Embryonic facial prominence (tissue), 1 donor: ENCODE data around the gene ALCAM.

Experiments used
- DNase-seq: peaks from one replicate; pipeline ENCODE4 v3.0.0-alpha.2; 2016; ENCODE audit errors: extremely low spot score

ALCAM gene

GRCh38 chr3:105490045-105490444 is 123.3 kb downstream of the ALCAM start:
- DNase-seq: no peak

- no peak for DNase-seq
Measured at GRCh38 chr3:105493305-105493892, 126.7 kb downstream of the ALCAM start.

GRCh38 chr3:105495021-105495420 is 128.3 kb downstream of the ALCAM start:
- no peak for DNase-seq

GRCh38 chr3:105496343-105496742 is 129.6 kb downstream of the ALCAM start:
- no peak for DNase-seq

- DNase-seq: no peak
Measured at GRCh38 chr3:105497386-105497785, 130.7 kb downstream of the ALCAM start.

GRCh38 chr3:105499961-105500360 is 133.3 kb downstream of the ALCAM start:
- no peak for DNase-seq

- DNase-seq: no peak
Measured at GRCh38 chr3:105502333-105502732, 135.6 kb downstream of the ALCAM start.

GRCh38 chr3:105503191-105503593 is 136.5 kb downstream of the ALCAM start:
- no peak for DNase-seq

GRCh38 chr3:105504440-105504951 is 137.8 kb downstream of the ALCAM start:
- no peak for DNase-seq

- no peak for DNase-seq
Measured at GRCh38 chr3:105505170-105505569, 138.5 kb downstream of the ALCAM start.

GRCh38 chr3:105511031-105511430 is 144.3 kb downstream of the ALCAM start:
- no peak for DNase-seq

- DNase-seq: no peak
Measured at GRCh38 chr3:105512061-105512460, 145.4 kb downstream of the ALCAM start.

- DNase-seq: no peak
Measured at GRCh38 chr3:105513042-105513441, 146.3 kb downstream of the ALCAM start.

GRCh38 chr3:105513886-105514285 is 147.2 kb downstream of the ALCAM start:
- DNase-seq: no peak

- DNase-seq: no peak
Measured at GRCh38 chr3:105515372-105515771, 148.7 kb downstream of the ALCAM start.

- no peak for DNase-seq
Measured at GRCh38 chr3:105516972-105517371, 150.3 kb downstream of the ALCAM start.

GRCh38 chr3:105518203-105518602 is 151.5 kb downstream of the ALCAM start:
- no peak for DNase-seq

GRCh38 chr3:105518806-105519418 is 152.2 kb downstream of the ALCAM start:
- peak; percentile 14 for DNase-seq

GRCh38 chr3:105521770-105522169 is 155.1 kb downstream of the ALCAM start:
- no peak for DNase-seq

GRCh38 chr3:105523501-105523900 is 156.8 kb downstream of the ALCAM start:
- DNase-seq: no peak

- DNase-seq: no peak
Measured at GRCh38 chr3:105525531-105525930, 158.8 kb downstream of the ALCAM start.

- DNase-seq: no peak
Measured at GRCh38 chr3:105526360-105527111, 159.8 kb downstream of the ALCAM start.

- DNase-seq: no peak
Measured at GRCh38 chr3:105527535-105527934, 160.8 kb downstream of the ALCAM start.
